Inflammatory macrophage treated with lipopolysaccharide for 4 hours (primary cell): ENCODE measurements around the gene KLHL7.
"Not testable (repeated sequence)": the region's sequence is repeated elsewhere in the genome, so short reads cannot be mapped to it uniquely, and the experiment has no call there.

ENCODE experiments used
- DNase-seq: peaks from one replicate; pipeline ENCODE4 v3.0.0-alpha.2; 2020

KLHL7 gene

GRCh38 chr7:23109470-23109869 is 3.9 kb downstream of the KLHL7 start:
- no peak for DNase-seq

- no peak for DNase-seq
These were observed 9.3 kb downstream of the KLHL7 start for GRCh38 chr7:23114896-23115295.

GRCh38 chr7:23115991-23116390 is 10.4 kb downstream of the KLHL7 start:
- no peak for DNase-seq

DNA sequence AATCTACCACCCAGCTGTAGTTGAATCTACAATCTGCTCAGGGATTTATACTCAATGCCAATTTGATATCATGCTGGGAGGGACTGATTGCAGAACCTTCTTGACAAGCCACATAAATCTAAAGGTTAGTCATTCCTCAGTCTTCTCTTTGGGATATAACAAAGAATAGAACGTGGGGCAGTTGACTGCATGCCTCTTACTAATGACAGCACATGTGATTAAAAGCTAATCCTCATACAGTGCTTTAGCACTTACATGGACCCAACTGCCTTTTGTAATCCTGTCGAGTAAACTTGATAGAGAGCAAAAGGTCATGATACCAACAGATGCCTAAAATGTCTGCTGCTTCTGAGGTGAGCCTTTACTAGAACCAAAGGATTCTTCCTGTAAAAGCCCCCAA is 12.3 kb downstream of the KLHL7 start:
- no peak for DNase-seq

GRCh38 chr7:23120106-23120505 is 14.5 kb downstream of the KLHL7 start:
- DNase-seq: no peak

DNA sequence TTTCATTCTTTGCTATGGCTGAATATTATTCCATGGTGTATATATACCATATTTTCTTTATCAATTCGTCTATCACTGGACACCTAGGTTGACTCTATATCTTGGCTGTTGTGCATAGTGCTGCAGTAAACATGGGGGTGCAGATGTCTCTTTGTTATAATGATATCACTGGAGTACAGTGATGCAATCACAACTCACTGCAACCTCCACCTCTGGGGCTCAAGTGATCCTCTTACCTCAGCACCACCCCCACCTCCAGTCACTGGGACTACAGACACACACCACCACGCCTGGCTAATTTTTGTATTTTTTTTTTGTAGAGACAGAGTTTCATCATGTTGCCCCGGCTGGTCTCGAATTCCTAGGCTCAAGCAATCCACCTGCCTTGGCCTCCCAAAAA is 15.6 kb downstream of the KLHL7 start:
- DNase-seq: no peak

DNA sequence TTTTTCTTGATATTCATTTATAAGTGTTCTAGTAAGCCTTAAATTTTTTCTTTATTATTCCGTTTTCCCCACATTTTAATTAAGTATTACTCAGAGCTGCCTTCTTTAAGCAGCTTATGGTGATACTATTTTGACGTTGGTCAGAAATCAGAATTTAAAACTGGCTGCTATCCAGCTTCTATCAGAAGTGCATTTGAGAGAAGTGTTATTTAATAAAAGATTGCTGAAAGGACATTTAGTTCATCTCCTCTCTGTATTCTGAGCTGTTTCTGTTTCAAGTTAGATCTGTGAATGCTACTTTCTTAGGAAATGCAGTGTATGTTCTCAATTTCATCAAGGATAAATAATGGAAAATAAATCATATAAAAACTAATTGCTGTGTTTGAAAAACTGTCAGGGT is 17.4 kb downstream of the KLHL7 start:
- DNase-seq: no peak

DNA sequence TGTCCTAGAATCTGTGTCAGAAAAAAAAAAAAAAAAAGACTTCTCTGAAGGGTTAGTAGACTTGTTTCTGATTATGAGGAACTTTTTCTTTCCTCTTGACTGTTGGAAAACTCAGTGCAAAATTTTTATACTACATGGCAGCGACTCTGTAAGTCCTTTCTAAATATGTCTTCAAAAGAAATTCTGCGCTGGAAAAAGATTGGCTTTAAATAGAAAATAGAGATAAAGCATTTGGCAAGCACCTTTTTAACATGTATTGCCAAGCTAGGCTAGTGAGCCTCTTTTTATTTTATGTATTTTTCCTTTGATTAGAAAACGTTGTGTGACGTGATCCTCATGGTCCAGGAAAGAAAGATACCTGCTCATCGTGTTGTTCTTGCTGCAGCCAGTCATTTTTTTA is 17.9 kb downstream of the KLHL7 start:
- no peak for DNase-seq

DNA sequence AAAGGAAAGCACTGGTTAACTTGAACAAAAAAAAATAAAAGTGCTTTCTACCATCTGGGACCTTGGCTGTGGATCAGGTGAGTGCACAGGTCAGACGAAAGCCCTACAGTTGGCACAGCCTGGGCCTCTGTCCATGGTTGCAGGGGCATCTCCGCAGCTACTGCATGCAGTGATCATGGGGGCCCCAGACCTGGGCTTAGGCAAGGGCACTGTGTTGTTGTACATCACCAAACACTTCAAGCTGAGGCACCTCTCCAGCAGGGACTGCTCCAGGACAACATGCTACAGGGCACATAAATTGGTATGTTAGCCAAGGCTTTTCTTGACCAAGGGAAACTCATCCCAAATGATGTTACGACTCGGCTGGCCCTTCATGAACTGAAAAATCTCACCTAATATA is 23.5 kb downstream of the KLHL7 start:
- DNase-seq: no peak

DNA sequence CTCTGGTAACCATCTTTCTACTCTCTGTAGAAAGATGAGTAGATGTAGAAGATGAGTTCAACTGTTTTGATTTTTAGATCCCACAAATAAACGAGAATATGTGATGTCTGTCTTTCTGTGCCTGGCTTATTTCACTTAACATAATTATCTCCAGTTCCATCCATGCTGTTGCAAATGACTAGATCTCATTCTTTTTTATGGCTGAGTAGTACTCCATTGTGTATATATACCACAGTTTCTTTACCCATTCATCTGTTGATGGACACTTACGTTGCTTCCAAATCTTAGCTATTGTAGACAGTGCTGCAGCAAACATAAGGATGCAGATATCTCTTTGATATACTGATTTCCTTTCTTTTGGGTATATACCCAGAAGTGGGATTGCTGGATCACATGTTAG is 26.2 kb downstream of the KLHL7 start:
- not testable (repeated sequence) for DNase-seq

DNA sequence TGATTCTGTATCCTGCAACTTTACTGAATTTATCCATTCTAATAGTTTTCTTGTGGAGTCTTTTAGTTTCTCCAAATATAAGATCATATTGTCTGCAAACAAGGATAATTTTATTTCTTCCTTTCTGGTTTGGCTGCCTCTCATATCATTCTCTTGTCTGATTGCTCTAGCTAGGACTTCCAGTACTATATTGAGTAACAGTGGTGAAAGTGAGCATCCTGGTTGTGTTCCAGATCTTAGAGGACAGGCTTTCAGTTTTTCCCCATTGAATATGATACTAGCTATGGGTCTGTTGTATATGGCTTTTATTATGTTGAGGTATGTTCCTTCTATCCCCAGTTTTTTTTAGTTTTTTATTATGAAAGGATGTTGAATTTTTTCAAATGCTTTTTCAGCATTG is 28.2 kb downstream of the KLHL7 start:
- no peak for DNase-seq

DNA sequence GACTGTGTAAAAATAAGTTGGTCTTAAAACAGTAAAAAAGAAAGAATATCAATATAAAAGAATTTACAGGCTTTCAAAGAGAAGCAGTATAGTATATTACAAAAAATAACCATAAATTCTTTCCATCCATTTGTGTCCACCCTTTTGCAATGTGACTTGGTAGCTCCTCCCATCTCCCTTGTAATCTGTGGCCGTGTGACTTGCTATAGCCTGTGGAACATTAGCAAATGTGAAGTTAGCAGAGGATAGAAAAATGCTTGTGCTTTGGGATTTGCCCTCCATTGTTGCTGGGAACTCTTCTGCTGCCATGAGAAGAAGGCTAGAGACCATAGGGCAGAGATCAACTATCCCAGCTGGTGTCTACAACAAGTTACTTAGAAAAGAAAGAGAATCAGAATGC is 30.2 kb downstream of the KLHL7 start:
- DNase-seq: no peak

GRCh38 chr7:23136216-23136615 is 30.6 kb downstream of the KLHL7 start:
- no peak for DNase-seq

- DNase-seq: no peak
These were observed 52.1 kb downstream of the KLHL7 start for GRCh38 chr7:23157679-23158078.

DNA sequence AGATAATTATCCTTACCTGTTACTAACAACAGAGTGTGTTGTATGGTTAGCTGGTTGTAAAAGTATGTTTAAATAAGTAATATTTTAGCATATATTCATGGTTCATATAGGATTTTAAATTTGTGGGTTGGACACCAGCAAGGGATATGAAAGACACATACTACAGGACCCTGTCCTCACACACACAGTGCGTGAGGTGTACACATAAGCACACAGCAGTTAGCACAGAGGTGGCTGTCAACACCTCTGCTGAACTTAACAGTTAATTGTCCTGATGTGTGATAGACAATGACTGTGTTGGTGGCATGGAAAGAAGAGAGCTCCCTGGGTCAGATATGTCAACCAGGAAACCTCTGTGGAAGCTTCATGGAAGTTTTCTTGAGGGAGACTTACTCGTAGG is 53.0 kb downstream of the KLHL7 start:
- no peak for DNase-seq

DNA sequence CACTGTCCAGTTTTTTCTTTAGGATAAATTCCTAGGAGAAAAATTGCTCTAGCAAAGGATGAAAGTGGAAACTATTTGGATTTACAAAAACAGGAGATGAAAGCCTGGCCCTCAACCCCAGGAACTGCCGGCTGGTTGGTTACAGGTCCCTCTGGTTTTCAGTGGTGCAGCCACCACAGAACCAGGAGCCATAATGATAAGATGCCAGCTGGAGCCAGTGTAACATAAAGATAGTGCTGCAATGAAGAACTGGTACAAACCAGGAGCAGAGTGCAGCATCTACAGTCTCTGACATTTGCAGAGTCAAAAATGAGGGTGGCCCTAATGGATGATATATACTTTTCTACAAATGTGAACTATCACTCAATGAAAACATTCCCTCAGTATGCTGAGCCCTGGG is 55.9 kb downstream of the KLHL7 start:
- DNase-seq: no peak

GRCh38 chr7:23164846-23165245 is 59.3 kb downstream of the KLHL7 start:
- no peak for DNase-seq

DNA sequence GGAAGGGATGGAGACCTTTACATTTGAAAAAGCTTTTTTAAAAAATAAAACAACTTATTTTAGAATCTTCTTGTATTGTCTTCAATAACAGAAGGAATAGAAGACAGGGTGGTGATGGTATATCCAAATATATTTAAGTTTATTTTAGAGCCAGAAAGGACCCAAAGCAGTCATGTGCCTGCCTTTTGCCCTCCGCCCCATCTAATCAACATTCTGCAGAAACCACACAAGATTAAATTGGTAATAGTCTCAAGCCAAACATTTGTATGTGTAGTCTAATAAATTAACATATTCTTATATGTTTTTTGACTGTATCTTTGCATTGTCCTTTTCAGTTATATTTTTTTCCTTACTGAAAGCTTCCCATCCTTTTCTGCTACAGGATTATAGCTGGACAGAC is 59.7 kb downstream of the KLHL7 start:
- no peak for DNase-seq

DNA sequence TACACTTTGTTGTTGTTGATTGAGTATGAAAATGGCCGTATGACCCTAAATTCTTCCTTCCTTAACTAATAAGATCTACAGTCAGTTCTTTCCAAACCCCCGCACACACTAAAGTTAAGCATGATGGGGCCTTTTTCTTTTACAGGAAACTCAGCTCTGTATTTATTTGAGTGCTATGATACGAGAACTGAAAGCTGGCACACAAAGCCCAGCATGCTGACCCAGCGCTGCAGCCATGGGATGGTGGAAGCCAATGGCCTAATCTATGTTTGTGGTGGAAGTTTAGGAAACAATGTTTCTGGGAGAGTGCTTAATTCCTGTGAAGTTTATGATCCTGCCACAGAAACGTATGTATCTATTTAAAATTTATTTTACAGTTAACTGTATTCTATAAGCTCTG is 62.1 kb downstream of the KLHL7 start:
- no peak for DNase-seq

GRCh38 chr7:23168111-23168885 is 62.7 kb downstream of the KLHL7 start:
- no peak for DNase-seq

DNA sequence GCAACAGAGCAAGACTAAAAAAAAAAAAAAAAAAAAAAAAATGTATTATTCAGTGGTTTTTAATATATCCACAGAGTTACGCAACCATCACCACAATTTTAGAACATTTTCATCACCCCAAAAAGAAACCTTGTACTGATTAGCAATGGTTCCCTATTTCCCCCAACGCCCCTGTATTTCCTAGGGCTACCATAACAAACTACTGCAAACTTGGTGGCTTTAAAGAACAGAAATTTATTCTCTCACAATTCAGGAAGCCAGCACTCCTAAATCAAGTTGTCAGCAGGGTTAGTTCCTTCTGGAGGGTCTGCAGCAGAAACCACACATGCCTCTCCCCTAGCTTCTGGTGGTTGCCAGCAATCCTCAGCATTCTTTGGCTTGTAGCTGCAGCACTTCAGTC is 70.4 kb downstream of the KLHL7 start:
- peak; percentile 57 for DNase-seq

- peak; percentile 99 for DNase-seq
These were observed 76.3 kb downstream of the KLHL7 start, which contains the start of gene NUP42 for GRCh38 chr7:23181684-23182553. Gene NUP42, plus strand, starts transcription at chr7:23182048. Its CDS starts 38 bp downstream, at chr7:23182086.

- DNase-seq: peak; percentile 48
These were observed 77.9 kb downstream of the KLHL7 start for GRCh38 chr7:23183279-23184012.

- DNase-seq: no peak
These were observed 78.7 kb downstream of the KLHL7 start for GRCh38 chr7:23184291-23184690.
